NCI-H1436 (cell line): ENCODE data around the gene MMP11.

ENCODE experiments used
- DNase-seq: peaks from one replicate; lab custom pipeline; 2025; lab: John Stamatoyannopoulos, UW

The MMP11 gene

GRCh38 chr22:23831781-23832180 lies 59.1 kb downstream of the MMP11 start:
- DNase-seq, result no peak

GRCh38 chr22:23832226-23833016 lies 59.8 kb downstream of the MMP11 start:
- DNase-seq, result no peak

GRCh38 chr22:23833017-23833751 lies 60.5 kb downstream of the MMP11 start:
- DNase-seq, result no peak
